Mesendoderm (in vitro differentiated cells): ENCODE measurements around the gene TRMT11.
"Not testable (repeated sequence)": the region's sequence is repeated elsewhere in the genome, so short reads cannot be mapped to it uniquely, and the experiment has no call there.

Source experiments
- DNase-seq: peaks from one replicate; pipeline ENCODE4 v3.0.0; 2013
- H2AK5ac ChIP-seq: 2 replicates; pipeline ENCODE4 v1.6.1; 2013; ENCODE audit warnings: low read length, inconsistent platforms
- H2BK120ac ChIP-seq: 2 replicates; pipeline ENCODE4 v1.6.1; 2013; ENCODE audit warnings: low read depth, mild to moderate bottlenecking, low read length, moderate library complexity, mixed read lengths
- H2BK15ac ChIP-seq: replicated peaks from 2 replicates; pipeline ENCODE4 v1.6.1; 2013; ENCODE audit warnings: low read depth, mild to moderate bottlenecking, moderate library complexity
- H2BK5ac ChIP-seq: 2 replicates; pipeline ENCODE4 v1.6.1; 2013; ENCODE audit warnings: low read length, inconsistent platforms
- H3K18ac ChIP-seq: 2 replicates; pipeline ENCODE4 v1.6.1; 2013; ENCODE audit warnings: mild to moderate bottlenecking, low read length, mixed read lengths
- H3K23ac ChIP-seq: one replicate; pipeline ENCODE4 v1.6.1; 2013; ENCODE audit warnings: low read length
- H3K27ac ChIP-seq: 2 replicates; pipeline ENCODE4 v1.5.1; 2013; ENCODE audit warnings: low read depth, mild to moderate bottlenecking, inconsistent platforms, low read length, moderate library complexity
- H3K27me3 ChIP-seq: 2 replicates; pipeline ENCODE4 v1.6.1; 2013; ENCODE audit warnings: low read length, control low read depth, mild to moderate bottlenecking, inconsistent platforms; ENCODE audit not compliant: insufficient read depth, poor library complexity
- H3K36me3 ChIP-seq: 2 replicates; pipeline ENCODE4 v1.6.1; 2013; ENCODE audit warnings: low read length, inconsistent platforms; ENCODE audit not compliant: control insufficient read depth, insufficient read depth
- H3K4ac ChIP-seq: one replicate; pipeline ENCODE4 v1.6.1; 2013; ENCODE audit warnings: low read depth, mild to moderate bottlenecking, low read length, moderate library complexity
- H3K4me1 ChIP-seq: 2 replicates; pipeline ENCODE4 v1.6.1; 2013; ENCODE audit warnings: low read depth, low read length, inconsistent platforms; ENCODE audit not compliant: control insufficient read depth
- H3K4me2 ChIP-seq: 2 replicates; pipeline ENCODE4 v1.6.1; 2013; ENCODE audit warnings: low read length
- H3K4me3 ChIP-seq: 2 replicates; pipeline ENCODE4 v1.5.1; 2013; ENCODE audit warnings: mild to moderate bottlenecking, low read length
- H3K56ac ChIP-seq: one replicate; pipeline ENCODE4 v1.6.1; 2013; ENCODE audit warnings: low read length
- H3K79me1 ChIP-seq: 2 replicates; pipeline ENCODE4 v1.6.1; 2013; ENCODE audit warnings: low read length, inconsistent platforms
- H3K79me2 ChIP-seq: 2 replicates; pipeline ENCODE4 v1.6.1; 2013; ENCODE audit warnings: mild to moderate bottlenecking, low read length; ENCODE audit not compliant: control insufficient read depth, insufficient read depth
- H3K9ac ChIP-seq: 2 replicates; pipeline ENCODE4 v1.6.1; 2013; ENCODE audit warnings: low read length, inconsistent platforms
- H4K5ac ChIP-seq: one replicate; pipeline ENCODE4 v1.6.1; 2013; ENCODE audit warnings: low read length
- H4K8ac ChIP-seq: one replicate; pipeline ENCODE4 v1.6.1; 2013; ENCODE audit warnings: low read depth, mild to moderate bottlenecking, control low read depth, low read length, moderate library complexity
- WGBS: extraction: QIAGEN DNeasy Blood & Tissue Kit; methylation state at CpG from one replicate; pipeline ENCODE4 v1.1.7; 2013; ENCODE audit warnings: low lambda C conversion rate, missing lambda C conversion rate; ENCODE audit not compliant: insufficient coverage; ENCODE audit errors: extremely low coverage; 5-methylcytosine and 5-hydroxymethylcytosine counted together

TRMT11 gene

DNA sequence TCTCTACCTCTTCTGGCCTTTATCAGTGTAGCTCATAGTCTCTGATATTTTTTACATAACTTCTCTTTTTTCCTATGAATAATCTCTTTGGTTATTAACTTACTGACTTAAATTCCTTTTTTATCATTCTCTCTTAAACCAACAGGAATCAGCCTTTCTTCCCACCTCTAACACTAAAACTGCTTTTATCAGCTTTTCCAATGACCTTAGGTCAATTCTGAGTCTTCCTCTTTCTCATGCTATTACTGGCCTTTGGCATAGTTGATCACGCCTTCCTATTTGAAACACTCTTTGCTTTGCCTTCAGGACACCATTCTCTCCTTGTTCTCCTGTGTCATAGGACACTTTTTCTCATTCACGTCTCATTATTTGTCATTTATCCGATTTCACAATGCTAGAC lies 37.9 kb upstream of the TRMT11 start:
- H3K4ac ChIP-seq, result no peak overlapping the region
- no peak overlapping the region for H3K9ac ChIP-seq
- H3K23ac ChIP-seq, result no peak overlapping the region
- DNase-seq, result no peak
- H2BK5ac ChIP-seq, result no peak overlapping the region
- no peaks in the 10 kb centered on the region for H3K79me1 ChIP-seq
- H3K79me2 ChIP-seq, result no peaks in the 10 kb centered on the region
- no peak overlapping the region for H3K4me3 ChIP-seq
- H4K5ac ChIP-seq, result no peak overlapping the region
- no peak overlapping the region for H3K4me2 ChIP-seq
- H2BK120ac ChIP-seq, result no peak overlapping the region
- H2AK5ac ChIP-seq, result no peak overlapping the region
- H4K8ac ChIP-seq, result no peak overlapping the region
- no peaks in the 10 kb centered on the region for H3K27me3 ChIP-seq
- no peak overlapping the region for H3K27ac ChIP-seq
- no peak overlapping the region for H2BK15ac ChIP-seq
- H3K18ac ChIP-seq, result no peak overlapping the region
- no peak overlapping the region for H3K56ac ChIP-seq
- WGBS, result no CpG with 5 or more reads among the region's 3 CpGs
- H3K4me1 ChIP-seq, result no peaks in the 10 kb centered on the region
- H3K36me3 ChIP-seq, result no peaks in the 10 kb centered on the region

DNA sequence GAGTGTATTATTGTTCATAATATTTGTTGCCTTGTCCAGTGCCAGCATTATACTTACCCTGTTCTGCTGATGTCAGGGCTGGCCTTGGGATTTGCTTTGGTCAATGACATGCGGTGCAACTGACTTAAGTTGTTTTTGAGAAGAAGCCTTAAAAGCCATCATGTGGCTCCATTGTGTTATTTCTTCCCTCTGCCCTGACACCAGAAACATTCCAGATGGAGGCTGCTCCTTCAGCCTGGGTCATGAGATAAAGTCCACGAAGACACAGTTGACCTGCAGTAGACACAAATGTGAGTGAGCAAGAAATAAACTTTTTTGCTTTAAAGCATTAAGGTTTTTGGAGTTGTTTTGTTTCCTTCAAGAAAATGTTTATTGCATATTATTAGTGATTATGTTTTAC lies 37.3 kb upstream of the TRMT11 start:
- DNase-seq, result no peak
- H3K27me3 ChIP-seq, result no peaks in the 10 kb centered on the region
- no peak overlapping the region for H2AK5ac ChIP-seq
- H2BK120ac ChIP-seq, result no peak overlapping the region
- no peak overlapping the region for H3K23ac ChIP-seq
- H2BK15ac ChIP-seq, result no peak overlapping the region
- no peaks in the 10 kb centered on the region for H3K36me3 ChIP-seq
- no peak overlapping the region for H3K18ac ChIP-seq
- H3K9ac ChIP-seq, result no peak overlapping the region
- no peak overlapping the region for H4K8ac ChIP-seq
- H2BK5ac ChIP-seq, result no peak overlapping the region
- no peak overlapping the region for H3K4ac ChIP-seq
- WGBS, result no CpG with 5 or more reads among the region's 2 CpGs
- no peak overlapping the region for H3K4me2 ChIP-seq
- H3K56ac ChIP-seq, result no peak overlapping the region
- no peak overlapping the region for H3K27ac ChIP-seq
- H4K5ac ChIP-seq, result no peak overlapping the region
- H3K79me1 ChIP-seq, result no peaks in the 10 kb centered on the region
- H3K4me1 ChIP-seq, result no peaks in the 10 kb centered on the region
- no peaks in the 10 kb centered on the region for H3K79me2 ChIP-seq
- H3K4me3 ChIP-seq, result no peak overlapping the region

DNA sequence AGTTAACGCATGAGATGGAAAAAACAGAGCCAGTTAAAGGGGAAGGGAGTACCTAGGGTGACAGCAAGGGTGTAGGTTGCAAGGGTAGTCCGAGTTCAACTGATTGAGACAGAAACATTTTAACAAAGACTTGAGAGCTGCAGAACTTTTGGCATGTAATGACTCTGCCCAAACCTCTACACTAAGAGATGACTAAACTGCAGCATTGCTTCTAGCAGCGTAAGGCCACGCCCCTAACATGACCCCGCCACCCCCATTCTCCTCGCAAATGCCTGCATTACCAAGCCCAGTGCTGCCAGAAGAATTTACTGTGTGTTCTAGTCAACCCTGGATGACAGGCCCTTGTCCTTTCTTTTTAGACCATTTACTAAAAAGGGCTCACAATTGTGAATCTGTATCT lies 36.0 kb upstream of the TRMT11 start:
- no peaks in the 10 kb centered on the region for H3K4me1 ChIP-seq
- no peak overlapping the region for H3K4me3 ChIP-seq
- no peak overlapping the region for H3K4ac ChIP-seq
- H2BK5ac ChIP-seq, result no peak overlapping the region
- no CpG with 5 or more reads among the region's 6 CpGs for WGBS
- H3K9ac ChIP-seq, result no peak overlapping the region
- no peak overlapping the region for H3K18ac ChIP-seq
- H4K5ac ChIP-seq, result no peak overlapping the region
- H2AK5ac ChIP-seq, result no peak overlapping the region
- no peak overlapping the region for H4K8ac ChIP-seq
- no peak overlapping the region for H3K4me2 ChIP-seq
- H3K56ac ChIP-seq, result no peak overlapping the region
- no peaks in the 10 kb centered on the region for H3K36me3 ChIP-seq
- no peak overlapping the region for H2BK15ac ChIP-seq
- H3K79me2 ChIP-seq, result no peaks in the 10 kb centered on the region
- no peaks in the 10 kb centered on the region for H3K27me3 ChIP-seq
- H3K23ac ChIP-seq, result no peak overlapping the region
- DNase-seq, result peak; percentile 64
- H3K79me1 ChIP-seq, result no peaks in the 10 kb centered on the region
- no peak overlapping the region for H2BK120ac ChIP-seq
- no peak overlapping the region for H3K27ac ChIP-seq

GRCh38 chr6:125950716-125951115 lies 35.6 kb upstream of the TRMT11 start:
- H3K4ac ChIP-seq, H3K27ac ChIP-seq, DNase-seq, H3K79me1 ChIP-seq, H3K56ac ChIP-seq, H3K4me3 ChIP-seq, H2BK120ac ChIP-seq, H3K9ac ChIP-seq, H4K5ac ChIP-seq, H2BK15ac ChIP-seq, H3K36me3 ChIP-seq, H2AK5ac ChIP-seq, H4K8ac ChIP-seq, H3K18ac ChIP-seq, H3K4me1 ChIP-seq, H3K79me2 ChIP-seq, H2BK5ac ChIP-seq, H3K23ac ChIP-seq, H3K4me2 ChIP-seq, H3K27me3 ChIP-seq: not testable (repeated sequence)
- WGBS, result no CpG with 5 or more reads among the region's 6 CpGs

- no peaks in the 10 kb centered on the region for H3K79me2 ChIP-seq
- H3K27me3 ChIP-seq, result no peaks in the 10 kb centered on the region
- no peak overlapping the region for H3K18ac ChIP-seq
- no CpG with 5 or more reads among the region's 1 CpG for WGBS
- H4K5ac ChIP-seq, result no peak overlapping the region
- no peak for DNase-seq
- no peak overlapping the region for H3K27ac ChIP-seq
- H2AK5ac ChIP-seq, result no peak overlapping the region
- no peak overlapping the region for H2BK120ac ChIP-seq
- no peak overlapping the region for H4K8ac ChIP-seq
- no peak overlapping the region for H3K4me3 ChIP-seq
- no peak overlapping the region for H3K56ac ChIP-seq
- no peak overlapping the region for H3K4ac ChIP-seq
- peaks cover 2% of the 10 kb centered on the region for H3K4me1 ChIP-seq
- no peak overlapping the region for H3K4me2 ChIP-seq
- H3K36me3 ChIP-seq, result no peaks in the 10 kb centered on the region
- no peak overlapping the region for H3K23ac ChIP-seq
- H2BK15ac ChIP-seq, result no peak overlapping the region
- no peaks in the 10 kb centered on the region for H3K79me1 ChIP-seq
- H2BK5ac ChIP-seq, result no peak overlapping the region
- no peak overlapping the region for H3K9ac ChIP-seq
Observed at GRCh38 chr6:125951323-125951722, 35.0 kb upstream of the TRMT11 start.

GRCh38 chr6:125952764-125953501 lies 33.4 kb upstream of the TRMT11 start:
- Histone ChIP-seq H3K27me3 (no peaks in the 10 kb centered on the region), H3K18ac (no peak overlapping the region), H3K79me2 (no peaks in the 10 kb centered on the region), H3K56ac (no peak overlapping the region), H2AK5ac (no peak overlapping the region), H3K4me3 (no peak overlapping the region), H3K4ac (no peak overlapping the region), H2BK5ac (no peak overlapping the region), H2BK15ac (no peak overlapping the region), H3K4me2 (no peak overlapping the region), H2BK120ac (no peak overlapping the region), H3K9ac (no peak overlapping the region), H3K36me3 (no peaks in the 10 kb centered on the region), H3K4me1 (peaks cover 2% of the 10 kb centered on the region), H4K8ac (no peak overlapping the region), H3K23ac (no peak overlapping the region), H4K5ac (no peak overlapping the region), H3K27ac (no peak overlapping the region), H3K79me1 (no peaks in the 10 kb centered on the region)
- DNase-seq, result peak; percentile 59
- no CpG with 5 or more reads among the region's 7 CpGs for WGBS
